GM19351 (cell line): ENCODE measurements around the gene SERPINB11.
A peak's percentile ranks its signal among the peaks of the same experiment; 100 is the strongest.
"Not testable (repeated sequence)": the region's sequence is repeated elsewhere in the genome, so short reads cannot be mapped to it uniquely, and the experiment has no call there.

Experiments
- ATAC-seq: cut with Tn5 transposase; IDR thresholded peaks from one replicate; pipeline ENCODE4 v1.9.1; 2021; ENCODE audit warnings: mild to moderate bottlenecking, moderate library complexity; ENCODE audit not compliant: unreplicated experiment

SERPINB11 gene

GRCh38 chr18:63702660-63703059 lies at the start of gene SERPINB11:
Gene SERPINB11, plus strand, starts transcription at chr18:63702960. Its CDS starts 7,234 bp downstream, at chr18:63710194.
- no peak for ATAC-seq

- not testable (repeated sequence) for ATAC-seq
Observed at GRCh38 chr18:63658920-63659319, 43.8 kb upstream of the SERPINB11 start.

- not testable (repeated sequence) for ATAC-seq
Observed at GRCh38 chr18:63661750-63662149, 41.0 kb upstream of the SERPINB11 start, which contains the start of gene SERPINB3. Gene SERPINB3, minus strand, starts transcription at chr18:63661893. Its CDS starts 677 bp downstream, at chr18:63661216.

GRCh38 chr18:63664571-63664970 lies 38.2 kb upstream of the SERPINB11 start:
- ATAC-seq = no peak

- ATAC-seq = peak; percentile 97
Observed at GRCh38 chr18:63676526-63677323, 26.0 kb upstream of the SERPINB11 start.

- no peak for ATAC-seq
Observed at GRCh38 chr18:63677500-63678225, 25.1 kb upstream of the SERPINB11 start.

- no peak for ATAC-seq
Observed at GRCh38 chr18:63679820-63680606, 22.7 kb upstream of the SERPINB11 start.

- no peak for ATAC-seq
Observed at GRCh38 chr18:63681449-63682340, 21.1 kb upstream of the SERPINB11 start.

- ATAC-seq = no peak
Observed at GRCh38 chr18:63683152-63683551, 19.6 kb upstream of the SERPINB11 start.

GRCh38 chr18:63683890-63684289 lies 18.9 kb upstream of the SERPINB11 start:
- ATAC-seq = no peak

- no peak for ATAC-seq
Observed at GRCh38 chr18:63684718-63685117, 18.0 kb upstream of the SERPINB11 start.

GRCh38 chr18:63686871-63687270 lies 15.9 kb upstream of the SERPINB11 start:
- no peak for ATAC-seq

GRCh38 chr18:63689064-63689463 lies 13.7 kb upstream of the SERPINB11 start:
- ATAC-seq = no peak

GRCh38 chr18:63697097-63697660 lies 5.6 kb upstream of the SERPINB11 start:
- no peak for ATAC-seq

- no peak for ATAC-seq
Observed at GRCh38 chr18:63700501-63700900, 2.3 kb upstream of the SERPINB11 start.

GRCh38 chr18:63701952-63702351 lies 808 bp upstream of the SERPINB11 start:
- ATAC-seq = no peak

GRCh38 chr18:63705401-63705800 lies 2.6 kb downstream of the SERPINB11 start:
- ATAC-seq = no peak

GRCh38 chr18:63707816-63708215 lies 5.1 kb downstream of the SERPINB11 start:
- no peak for ATAC-seq

- ATAC-seq = no peak
Observed at GRCh38 chr18:63708650-63709049, 5.9 kb downstream of the SERPINB11 start.
